Cardiac muscle cell (in vitro differentiated cells and primary cell): ENCODE measurements around the gene PRKG1. TPM values are rescaled to one million over a fixed set of nuclear protein-coding genes. Genes with fewer than 3 reads are reported as not detected.
A peak's percentile ranks its signal among the peaks of the same experiment; 100 is the strongest.

Source experiments
- DNase-seq, 2 donors: peaks; one replicate each; pipeline versions ENCODE4 v3.0.0 to v3.0.0-alpha.2; 2010 to 2017; ENCODE audit warnings: low read depth in 1 of 2, low spot score in 1 of 2
- H3K27ac ChIP-seq: fragments of 200-600 bp; sonication (generic); 2 replicates; pipeline ENCODE4 v1.5.1; 2016
- H3K27me3 ChIP-seq: fragments of 200-600 bp; sonication (generic); 2 replicates; pipeline ENCODE4 v1.6.0; 2016; ENCODE audit warnings: control low read depth
- H3K36me3 ChIP-seq: fragments of 200-600 bp; sonication (generic); 2 replicates; pipeline ENCODE4 v1.5.1; 2016; ENCODE audit warnings: control low read depth
- H3K4me1 ChIP-seq: fragments of 200-600 bp; sonication (generic); 2 replicates; pipeline ENCODE4 v1.8.1; 2017; ENCODE audit warnings: low read depth, mild to moderate bottlenecking, mixed run types
- H3K4me3 ChIP-seq: fragments of 200-600 bp; sonication (generic); 2 replicates; pipeline ENCODE4 v1.5.1; 2016; ENCODE audit warnings: mild to moderate bottlenecking
- H3K9me3 ChIP-seq: fragments of 200-600 bp; sonication (generic); 2 replicates; pipeline ENCODE4 v1.5.1; 2017; ENCODE audit warnings: low read depth, mild to moderate bottlenecking, control low read depth
- CTCF ChIP-seq: IDR thresholded peaks from 2 replicates; pipeline ENCODE4 v1.5.1; 2012; ENCODE audit warnings: low read depth, mild to moderate bottlenecking, low read length
- polyA plus RNA-seq: library from polyadenylated mRNA; unstranded; fragments of >200 nt; fragmentation: Nextera tagmentation; extraction: Ambion mirVana; gene quantifications from 2 replicates; pipeline ENCODE4 v1.2.1, GENCODE V29; 2016
- total RNA-seq: library from RNA; depleted of rRNA; stranded (reverse); fragments of >200 nt; gene quantifications from 2 replicates; pipeline ENCODE4 v1.2.3, GENCODE V29; 2016

The PRKG1 gene
- total and polyA plus RNA-seq, 2 experiments from 2014 or later: 2.9 to 13.3 TPM

GRCh38 chr10:52300599-52301277 lies 1226.5 kb downstream of the PRKG1 start:
- no peak for DNase-seq
- Histone ChIP-seq H3K9me3 (no peaks in the 10 kb centered on the region), H3K36me3 (no peaks in the 10 kb centered on the region), H3K27ac (no peak overlapping the region), H3K4me1 (no peaks in the 10 kb centered on the region), H3K27me3 (no peaks in the 10 kb centered on the region), H3K4me3 (no peak overlapping the region)
- no peak for TF ChIP-seq CTCF

GRCh38 chr10:52308251-52309031 lies 1234.2 kb downstream of the PRKG1 start:
- H3K4me1 ChIP-seq: no peaks in the 10 kb centered on the region
- TF ChIP-seq CTCF: peak; percentile 57
- H3K4me3 ChIP-seq: peak overlapping the region; percentile 56
- no peaks in the 10 kb centered on the region for H3K36me3 ChIP-seq
- H3K27me3 ChIP-seq: peaks cover 36% of the 10 kb centered on the region
- H3K9me3 ChIP-seq: no peaks in the 10 kb centered on the region
- H3K27ac ChIP-seq: no peak overlapping the region
- peak; percentile 79 to 92 for DNase-seq

DNA sequence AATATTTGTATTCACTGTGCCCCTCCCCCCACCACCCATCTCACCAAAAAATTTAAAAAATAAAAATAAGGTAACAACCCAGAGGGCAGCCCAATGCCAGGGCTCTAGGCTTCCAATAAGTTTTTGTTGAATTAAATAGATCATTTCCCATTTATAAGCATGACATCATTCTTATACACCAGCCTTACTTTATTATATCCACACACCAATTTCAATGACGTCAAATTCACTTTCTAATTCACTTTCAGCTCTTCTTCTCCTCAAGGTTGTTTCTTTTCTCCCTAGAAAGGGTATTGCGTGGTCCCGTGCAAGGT lies 1238.6 kb downstream of the PRKG1 start:
- DNase-seq: no peak
- Histone ChIP-seq H3K4me1 (no peaks in the 10 kb centered on the region), H3K27ac (no peak overlapping the region), H3K27me3 (peaks cover 46% of the 10 kb centered on the region), H3K9me3 (no peaks in the 10 kb centered on the region), H3K4me3 (peak overlapping the region; percentile 55), H3K36me3 (no peaks in the 10 kb centered on the region)
- no peak for TF ChIP-seq CTCF

DNA sequence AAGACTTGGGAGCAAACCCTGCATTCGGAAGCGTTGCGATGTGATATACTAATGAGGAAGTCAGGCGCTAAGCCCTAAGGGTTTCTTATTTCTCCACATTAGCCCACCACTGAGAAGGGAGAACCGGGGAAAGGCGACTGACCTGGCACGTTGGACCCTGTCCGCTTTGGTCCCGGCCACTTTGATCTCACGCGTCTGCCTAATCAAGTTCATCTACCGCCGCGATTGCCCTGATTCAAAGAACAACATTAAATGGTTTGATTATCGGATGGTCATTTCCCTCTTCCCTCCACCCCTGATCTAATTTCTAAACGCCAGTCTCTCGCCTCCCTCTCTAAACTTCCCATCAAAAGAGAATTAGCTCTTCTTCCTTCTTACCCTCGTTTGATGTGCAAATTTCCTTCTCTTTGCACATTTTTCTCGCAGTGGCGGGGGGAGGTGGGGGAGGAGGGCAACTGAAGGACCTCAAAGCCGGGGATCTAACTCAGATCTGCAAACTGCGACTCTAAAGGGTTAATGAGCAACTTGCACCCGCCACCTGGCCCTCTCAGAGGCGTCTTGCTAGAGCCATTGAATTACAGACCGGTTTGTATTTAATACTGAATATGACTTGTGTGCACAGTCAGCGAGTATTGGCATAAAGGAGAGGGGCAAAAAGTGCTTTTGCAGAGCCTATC lies 1239.1 kb downstream of the PRKG1 start:
- no peak for TF ChIP-seq CTCF
- Histone ChIP-seq H3K27me3 (peaks cover 46% of the 10 kb centered on the region), H3K9me3 (no peaks in the 10 kb centered on the region), H3K27ac (no peak overlapping the region), H3K36me3 (no peaks in the 10 kb centered on the region), H3K4me3 (peak overlapping the region; percentile 55), H3K4me1 (no peaks in the 10 kb centered on the region)
- DNase-seq: peak in 1 of 2 donors; percentile 40

- DNase-seq: peak; percentile 71 to 85
- H3K4me1 ChIP-seq: no peaks in the 10 kb centered on the region
- TF ChIP-seq CTCF: peak; percentile 87
- no peaks in the 10 kb centered on the region for H3K36me3 ChIP-seq
- no peak within 1 kb of the TSS for H3K27ac ChIP-seq
- peaks cover 42% of the 10 kb centered on the region for H3K27me3 ChIP-seq
- H3K9me3 ChIP-seq: no peaks in the 10 kb centered on the region
- peak within 1 kb of the TSS; percentile 55 for H3K4me3 ChIP-seq
These were observed 1239.9 kb downstream of the PRKG1 start, which contains the start of gene DKK1 for GRCh38 chr10:52313933-52314821. DKK1 (plus strand) TSS chr10:52314281; CDS start chr10:52314435, 154 bp downstream.
